Measurements from ENCODE around the gene STX16. TPM values are rescaled to one million over a fixed set of nuclear protein-coding genes. Genes with fewer than 3 reads are reported as not detected.

Gene STX16
- total RNA-seq, 1 donor from 2014 or later: 67.8 TPM

DNA sequence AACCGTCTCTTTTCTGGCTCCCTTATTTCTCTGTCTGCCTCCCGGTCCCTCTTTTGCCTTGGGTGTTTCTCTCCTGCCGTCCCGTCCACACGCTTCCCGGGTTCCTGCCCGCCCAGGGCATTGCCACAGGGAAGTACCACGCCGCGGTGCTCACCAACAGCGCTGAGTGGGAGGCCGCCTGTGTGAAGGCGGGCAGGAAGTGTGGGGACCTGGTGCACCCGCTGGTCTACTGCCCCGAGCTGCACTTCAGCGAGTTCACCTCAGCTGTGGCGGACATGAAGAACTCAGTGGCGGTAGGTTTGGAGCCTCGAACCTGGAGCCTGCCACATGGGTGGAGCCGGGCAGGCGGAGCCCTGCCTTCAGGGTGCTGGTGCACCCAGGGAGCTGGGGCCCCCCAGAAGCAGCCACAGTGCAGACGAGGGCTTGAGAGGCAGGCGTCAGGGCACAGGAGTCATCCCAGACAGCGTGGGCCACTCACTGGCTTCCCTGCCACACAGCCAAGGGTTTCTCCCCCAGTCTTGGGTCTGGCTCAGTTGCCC is 62.8 kb downstream of the STX16 start:
- H3K9me3 ChIP-seq: no peaks in the 10 kb centered on the region
- H3K27me3 ChIP-seq (ENCODE audit: low read depth): no peaks in the 10 kb centered on the region
- TF ChIP-seq, protein P1, sequence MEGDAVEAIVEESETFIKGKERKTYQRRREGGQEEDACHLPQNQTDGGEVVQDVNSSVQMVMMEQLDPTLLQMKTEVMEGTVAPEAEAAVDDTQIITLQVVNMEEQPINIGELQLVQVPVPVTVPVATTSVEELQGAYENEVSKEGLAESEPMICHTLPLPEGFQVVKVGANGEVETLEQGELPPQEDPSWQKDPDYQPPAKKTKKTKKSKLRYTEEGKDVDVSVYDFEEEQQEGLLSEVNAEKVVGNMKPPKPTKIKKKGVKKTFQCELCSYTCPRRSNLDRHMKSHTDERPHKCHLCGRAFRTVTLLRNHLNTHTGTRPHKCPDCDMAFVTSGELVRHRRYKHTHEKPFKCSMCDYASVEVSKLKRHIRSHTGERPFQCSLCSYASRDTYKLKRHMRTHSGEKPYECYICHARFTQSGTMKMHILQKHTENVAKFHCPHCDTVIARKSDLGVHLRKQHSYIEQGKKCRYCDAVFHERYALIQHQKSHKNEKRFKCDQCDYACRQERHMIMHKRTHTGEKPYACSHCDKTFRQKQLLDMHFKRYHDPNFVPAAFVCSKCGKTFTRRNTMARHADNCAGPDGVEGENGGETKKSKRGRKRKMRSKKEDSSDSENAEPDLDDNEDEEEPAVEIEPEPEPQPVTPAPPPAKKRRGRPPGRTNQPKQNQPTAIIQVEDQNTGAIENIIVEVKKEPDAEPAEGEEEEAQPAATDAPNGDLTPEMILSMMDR (IDR thresholded peaks at IDR 0.05): no peak
- H3K27ac ChIP-seq: no peak overlapping the region
- DNase-seq (no peak), ATAC-seq (no peak)
- peaks cover 25% of the 10 kb centered on the region for H3K36me3 ChIP-seq
- intact Hi-C loops (cut with DNase I): no loop called here
- no peaks in the 10 kb centered on the region for H3K4me1 ChIP-seq
- no peak overlapping the region for H3K4me3 ChIP-seq

DNA sequence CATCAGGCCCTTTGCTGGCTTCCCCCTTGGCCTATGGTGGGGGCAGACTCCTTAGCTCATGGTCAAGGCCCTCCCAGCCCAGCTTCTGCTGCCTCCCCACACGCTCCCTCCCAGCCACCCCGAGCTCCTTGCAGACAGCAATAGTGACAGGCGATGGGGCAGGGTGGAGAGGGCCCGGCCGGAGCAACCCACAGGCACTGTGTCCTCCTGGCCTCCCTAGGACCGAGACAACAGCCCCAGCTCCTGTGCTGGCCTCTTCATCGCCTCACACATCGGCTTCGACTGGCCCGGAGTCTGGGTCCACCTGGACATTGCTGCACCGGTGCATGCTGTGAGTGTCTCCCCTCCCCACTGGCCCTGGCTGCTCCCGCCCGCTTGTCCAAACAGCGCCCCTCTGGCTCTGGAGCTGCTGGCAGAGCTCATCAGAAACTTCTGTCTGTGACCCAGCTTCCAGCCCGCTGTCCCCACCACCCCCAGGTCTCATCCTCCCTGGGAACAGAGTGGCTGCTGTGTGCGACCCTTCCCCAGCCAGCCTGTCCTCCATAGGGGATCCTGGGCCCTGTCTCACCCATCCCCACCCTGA is 63.3 kb downstream of the STX16 start:
- TF ChIP-seq, protein P1 (IDR thresholded peaks at IDR 0.05): no peak

DNA sequence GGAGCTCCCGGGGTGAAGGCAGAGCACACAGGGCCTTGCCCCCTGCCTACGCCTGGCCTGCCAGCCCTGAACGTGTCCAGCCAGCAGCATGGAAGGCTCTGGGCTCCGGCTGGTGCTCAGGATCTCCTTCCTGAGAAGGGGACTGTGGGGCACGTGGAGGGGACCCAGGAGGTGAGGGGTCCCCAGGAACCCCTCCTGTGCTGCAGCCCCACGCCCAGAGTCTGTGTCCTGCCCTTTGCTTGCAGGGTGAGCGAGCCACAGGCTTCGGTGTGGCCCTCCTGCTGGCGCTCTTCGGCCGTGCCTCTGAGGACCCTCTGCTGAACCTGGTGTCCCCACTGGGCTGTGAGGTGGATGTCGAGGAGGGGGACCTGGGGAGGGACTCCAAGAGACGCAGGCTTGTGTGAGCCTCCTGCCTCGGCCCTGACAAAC is 63.9 kb downstream of the STX16 start:
- intact Hi-C loops (cut with DNase I): no loop called here
- H3K27me3 ChIP-seq (ENCODE audit: low read depth): no peaks in the 10 kb centered on the region
- TF ChIP-seq, protein P1 (IDR thresholded peaks at IDR 0.05): no peak
- no peak overlapping the region for H3K27ac ChIP-seq
- no peaks in the 10 kb centered on the region for H3K4me1 ChIP-seq
- DNase-seq: no peak
- H3K9me3 ChIP-seq: no peaks in the 10 kb centered on the region
- H3K36me3 ChIP-seq: peaks cover 17% of the 10 kb centered on the region
- ATAC-seq: no peak
- no peak overlapping the region for H3K4me3 ChIP-seq

More for the DNA sequence above, 63.3 kb downstream of the STX16 start:
- Histone ChIP-seq H3K4me3 (no peak overlapping the region), H3K9me3 (no peaks in the 10 kb centered on the region), H3K36me3 (peaks cover 20% of the 10 kb centered on the region), H3K27ac (no peak overlapping the region), H3K27me3 (ENCODE audit: low read depth) (no peaks in the 10 kb centered on the region), H3K4me1 (no peaks in the 10 kb centered on the region)
- DNase-seq: no peak
- no peak for ATAC-seq
- intact Hi-C loops (cut with DNase I): no loop called here

DNA sequence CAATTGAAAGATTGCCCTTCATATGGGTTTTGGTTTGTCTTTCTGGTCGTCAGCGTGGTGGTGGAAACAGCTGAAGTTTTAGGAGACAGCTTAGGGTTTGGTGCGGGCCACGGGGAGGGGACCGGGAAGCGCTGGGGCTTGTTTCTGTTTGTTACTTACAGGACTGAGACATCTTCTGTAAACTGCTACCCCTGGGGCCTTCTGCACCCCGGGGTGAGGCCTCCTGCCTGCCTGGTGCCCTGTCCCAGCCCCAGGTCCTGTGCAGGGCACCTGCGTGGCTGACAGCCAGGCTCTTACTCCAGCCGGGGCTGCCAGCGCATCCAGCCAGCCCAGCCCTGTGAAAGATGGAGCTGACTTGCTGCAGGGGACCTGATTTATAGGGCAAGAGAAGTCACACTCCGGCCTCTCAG is 64.3 kb downstream of the STX16 start:
- no peaks in the 10 kb centered on the region for H3K4me1 ChIP-seq
- H3K9me3 ChIP-seq: no peaks in the 10 kb centered on the region
- H3K27ac ChIP-seq: no peak overlapping the region
- intact Hi-C loops (cut with DNase I): no loop called here
- TF ChIP-seq, protein P1 (IDR thresholded peaks at IDR 0.05): no peak
- DNase-seq (no peak), ATAC-seq (no peak)
- peaks cover 17% of the 10 kb centered on the region for H3K36me3 ChIP-seq
- no peaks in the 10 kb centered on the region for H3K27me3 ChIP-seq (ENCODE audit: low read depth)
- no peak overlapping the region for H3K4me3 ChIP-seq

DNA sequence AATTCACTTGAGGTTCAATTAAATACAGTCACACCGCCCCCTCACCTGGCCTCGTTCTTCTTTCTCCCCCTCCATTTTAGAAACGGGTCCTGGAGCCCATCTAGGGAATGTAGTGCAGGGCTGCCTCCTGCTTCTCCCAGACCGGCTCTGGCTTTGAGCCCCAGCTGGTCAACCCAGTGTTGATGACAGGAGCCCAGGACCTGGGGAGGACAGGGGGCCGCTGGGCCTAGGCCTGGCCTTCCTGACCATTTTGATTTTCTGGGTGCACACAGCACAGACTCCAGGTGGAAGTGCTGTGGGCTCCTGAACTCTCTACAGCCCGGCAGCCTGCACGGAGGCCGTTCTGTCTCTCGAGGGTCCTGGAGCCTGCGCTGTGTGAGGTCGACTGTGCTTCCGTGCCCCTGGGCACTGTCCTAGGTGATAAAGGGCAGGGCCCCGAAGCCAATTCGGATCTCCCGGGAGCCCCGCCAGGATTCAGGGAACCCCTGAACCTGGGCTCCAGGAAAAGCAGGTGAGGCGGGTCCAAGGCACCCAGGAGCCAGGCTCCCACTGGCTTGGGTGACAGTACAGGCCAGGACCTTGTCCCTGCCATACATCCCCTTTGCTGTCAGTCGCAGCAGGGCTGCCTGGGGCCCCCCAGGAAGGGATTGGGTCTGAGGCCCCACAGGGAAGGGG is 64.9 kb downstream of the STX16 start:
- H3K27me3 ChIP-seq (ENCODE audit: low read depth): no peaks in the 10 kb centered on the region

More for the DNA sequence above, 64.9 kb downstream of the STX16 start:
- DNase-seq: no peak
- Histone ChIP-seq H3K9me3 (no peaks in the 10 kb centered on the region), H3K27ac (no peak overlapping the region), H3K4me3 (no peak overlapping the region), H3K36me3 (peaks cover 17% of the 10 kb centered on the region), H3K4me1 (no peaks in the 10 kb centered on the region)
- intact Hi-C loops (cut with DNase I): no loop called here
- TF ChIP-seq, protein P1 (IDR thresholded peaks at IDR 0.05): no peak
- ATAC-seq: no peak

All from lower lobe of right lung (tissue), 2 donors.